ENCODE data around the gene SLC5A11. TPM values are rescaled to one million over a fixed set of nuclear protein-coding genes. Genes with fewer than 3 reads are reported as not detected.
"Not testable (repeated sequence)": the region's sequence is repeated elsewhere in the genome, so short reads cannot be mapped to it uniquely, and the experiment has no call there.

The SLC5A11 gene
- polyA plus RNA-seq, 1 donor (not counting 4 experiments of a cell fraction or from before 2014, with no cell fraction given) = 0.07 TPM

DNA sequence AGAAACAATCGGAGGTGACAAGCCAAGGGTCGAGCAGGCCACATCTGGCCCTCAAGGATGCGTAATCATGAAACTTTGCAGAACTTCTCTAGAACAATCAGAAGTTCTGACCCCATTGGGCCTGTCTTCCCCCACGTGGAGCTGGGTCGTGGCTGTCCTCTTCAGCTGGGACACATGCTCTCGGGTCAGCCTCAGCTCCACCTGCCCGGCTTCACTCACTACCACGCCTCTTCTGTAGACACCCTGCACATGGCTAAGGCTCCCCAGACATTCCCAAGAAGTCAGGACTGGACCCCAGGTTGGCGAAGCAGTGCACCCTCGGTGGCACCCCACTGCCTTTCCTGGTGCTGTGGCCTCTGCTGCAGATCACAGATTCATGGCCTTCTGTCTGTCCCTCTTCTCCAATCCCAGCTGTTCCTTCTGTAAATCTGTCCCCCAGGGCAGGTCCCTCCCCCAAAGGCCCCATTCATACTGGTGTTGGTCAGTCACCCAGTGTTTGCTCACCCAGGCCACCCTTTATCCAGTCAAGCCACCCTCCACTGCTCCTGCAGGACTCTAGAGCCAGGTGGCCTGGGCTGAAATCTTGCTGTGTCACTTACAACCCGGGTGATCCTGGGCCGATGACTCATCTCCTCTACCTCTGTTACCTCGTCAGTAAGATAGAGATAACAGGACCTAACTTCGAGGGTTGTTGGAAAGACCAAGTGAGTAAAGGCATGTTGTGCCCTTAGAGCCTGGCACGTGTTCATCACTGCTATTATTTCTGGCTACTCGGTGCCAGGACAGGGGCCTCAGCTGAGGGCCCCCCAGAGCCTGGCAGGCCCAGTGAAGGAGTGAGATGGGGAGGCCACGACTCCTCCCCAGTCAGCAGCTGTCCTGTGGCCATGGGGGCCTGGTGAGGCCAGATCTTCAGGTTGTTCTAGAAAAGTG, 1.4 kb upstream of the SLC5A11 start:
- FAIRE-seq (no peak), DNase-seq (ENCODE audit: low read depth, low spot score) (no peak)
- H3K9me1 ChIP-seq (ENCODE audit: control insufficient read depth, extremely low read depth, insufficient read depth, low read length) = no peaks in the 10 kb centered on the region
- H3K9me3 ChIP-seq (ENCODE audit: control insufficient read depth, low read depth, low read length) = no peaks in the 10 kb centered on the region
- no peaks in the 10 kb centered on the region for H3K27me3 ChIP-seq (ENCODE audit: control insufficient read depth, extremely low read depth, insufficient read depth, low read length)
- TF ChIP-seq EZH2 (IDR thresholded peaks at IDR 0.05; ENCODE audit: low read length) = no peak
- TF ChIP-seq, protein P1, sequence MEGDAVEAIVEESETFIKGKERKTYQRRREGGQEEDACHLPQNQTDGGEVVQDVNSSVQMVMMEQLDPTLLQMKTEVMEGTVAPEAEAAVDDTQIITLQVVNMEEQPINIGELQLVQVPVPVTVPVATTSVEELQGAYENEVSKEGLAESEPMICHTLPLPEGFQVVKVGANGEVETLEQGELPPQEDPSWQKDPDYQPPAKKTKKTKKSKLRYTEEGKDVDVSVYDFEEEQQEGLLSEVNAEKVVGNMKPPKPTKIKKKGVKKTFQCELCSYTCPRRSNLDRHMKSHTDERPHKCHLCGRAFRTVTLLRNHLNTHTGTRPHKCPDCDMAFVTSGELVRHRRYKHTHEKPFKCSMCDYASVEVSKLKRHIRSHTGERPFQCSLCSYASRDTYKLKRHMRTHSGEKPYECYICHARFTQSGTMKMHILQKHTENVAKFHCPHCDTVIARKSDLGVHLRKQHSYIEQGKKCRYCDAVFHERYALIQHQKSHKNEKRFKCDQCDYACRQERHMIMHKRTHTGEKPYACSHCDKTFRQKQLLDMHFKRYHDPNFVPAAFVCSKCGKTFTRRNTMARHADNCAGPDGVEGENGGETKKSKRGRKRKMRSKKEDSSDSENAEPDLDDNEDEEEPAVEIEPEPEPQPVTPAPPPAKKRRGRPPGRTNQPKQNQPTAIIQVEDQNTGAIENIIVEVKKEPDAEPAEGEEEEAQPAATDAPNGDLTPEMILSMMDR (optimal IDR thresholded peaks at IDR 0.05 in 1 of 3, IDR thresholded peaks at IDR 0.05 in 1 of 3, conservative IDR thresholded peaks at IDR 0.05 in 1 of 3; ENCODE audit: extremely low read depth in 1 of 3, insufficient read depth in 2 of 3, low read length in 3 of 3) = no peak
- dilution Hi-C loops (cut with MboI; ENCODE audit: extremely low pct_ligation_motif_present, low sequenced_read_pairs) = no loop called here
- H3K79me2 ChIP-seq (ENCODE audit: control insufficient read depth, insufficient read depth, low read length) = no peaks in the 10 kb centered on the region
- H3K4me2 ChIP-seq (ENCODE audit: control insufficient read depth, extremely low read depth, insufficient read depth, low read depth, low read length) = no peak overlapping the region
- H3K36me3 ChIP-seq (ENCODE audit: control insufficient read depth in 2 of 2, extremely low read depth in 1 of 2, insufficient read depth in 2 of 2, low read length in 2 of 2) = no peaks in the 10 kb centered on the region
- no peak overlapping the region for H3K4me3 ChIP-seq (ENCODE audit: control insufficient read depth in 2 of 3, extremely low read depth in 1 of 3, insufficient read depth in 2 of 3, low read depth in 1 of 3, low read length in 3 of 3)
- peaks cover 21% of the 10 kb centered on the region for H3K4me1 ChIP-seq (ENCODE audit: control insufficient read depth, extremely low read depth, insufficient read depth, low read length)
- H3K27ac ChIP-seq (ENCODE audit: control insufficient read depth, insufficient read depth, low read length) = no peak overlapping the region
- no peak overlapping the region for H3K9ac ChIP-seq (ENCODE audit: control insufficient read depth, extremely low read depth, insufficient read depth, low read length)
- H2AFZ ChIP-seq (ENCODE audit: control insufficient read depth, low read length) = no peak overlapping the region
- H4K20me1 ChIP-seq (ENCODE audit: control insufficient read depth, extremely low read depth, insufficient read depth, low read length) = no peaks in the 10 kb centered on the region

- not testable (repeated sequence) for H3K4me3 ChIP-seq (ENCODE audit: control insufficient read depth in 2 of 3, extremely low read depth in 1 of 3, insufficient read depth in 2 of 3, low read depth in 1 of 3, low read length in 3 of 3)
- H3K4me1 ChIP-seq (ENCODE audit: control insufficient read depth, extremely low read depth, insufficient read depth, low read length) = peaks cover 21% of the 10 kb centered on the region
Observed at GRCh38 chr16:24845031-24845365, 765 bp upstream of the SLC5A11 start.

More at GRCh38 chr16:24845031-24845365, 765 bp upstream of the SLC5A11 start:
- H3K9ac ChIP-seq (ENCODE audit: control insufficient read depth, extremely low read depth, insufficient read depth, low read length); FAIRE-seq; H3K9me3 ChIP-seq (ENCODE audit: control insufficient read depth, low read depth, low read length); DNase-seq (ENCODE audit: low read depth, low spot score); H3K27me3 ChIP-seq (ENCODE audit: control insufficient read depth, extremely low read depth, insufficient read depth, low read length); H3K36me3 ChIP-seq (ENCODE audit: control insufficient read depth in 2 of 2, extremely low read depth in 1 of 2, insufficient read depth in 2 of 2, low read length in 2 of 2); H3K79me2 ChIP-seq (ENCODE audit: control insufficient read depth, insufficient read depth, low read length); H3K4me2 ChIP-seq (ENCODE audit: control insufficient read depth, extremely low read depth, insufficient read depth, low read depth, low read length); H2AFZ ChIP-seq (ENCODE audit: control insufficient read depth, low read length); dilution Hi-C loops (cut with MboI; ENCODE audit: extremely low pct_ligation_motif_present, low sequenced_read_pairs); H4K20me1 ChIP-seq (ENCODE audit: control insufficient read depth, extremely low read depth, insufficient read depth, low read length); H3K9me1 ChIP-seq (ENCODE audit: control insufficient read depth, extremely low read depth, insufficient read depth, low read length); H3K27ac ChIP-seq (ENCODE audit: control insufficient read depth, insufficient read depth, low read length): not testable (repeated sequence)

Data from keratinocyte (primary cell).